SU-DHL-6 (cell line): ENCODE results near the gene MPC1L.
"Not testable (repeated sequence)": the region's sequence is repeated elsewhere in the genome, so short reads cannot be mapped to it uniquely, and the experiment has no call there.

Source experiments
- H2AFZ ChIP-seq: fragments of 200-600 bp; sonication (generic); 2 replicates; pipeline ENCODE4 v1.6.1; 2014; ENCODE audit warnings: low read depth, mild to moderate bottlenecking, moderate library complexity, mixed read lengths, antibody characterized with exemption, low read length; ENCODE audit not compliant: severe bottlenecking
- H3F3A ChIP-seq: fragments of 200-600 bp; shearing (Covaris generic); 2 replicates; pipeline ENCODE4 v1.6.0; 2016; ENCODE audit warnings: antibody characterized with exemption, mild to moderate bottlenecking; ENCODE audit not compliant: insufficient read depth
- H3K27ac ChIP-seq: fragments of 200-600 bp; sonication (generic); 2 replicates; pipeline ENCODE4 v1.5.1; 2016; ENCODE audit warnings: low read depth, mild to moderate bottlenecking, low read length, moderate library complexity, mixed read lengths
- H3K27me3 ChIP-seq: fragments of 200-600 bp; sonication (generic), shearing (Covaris generic); 2 replicates; pipeline ENCODE4 v1.6.0; 2014; ENCODE audit warnings: mild to moderate bottlenecking, low read length
- H3K36me3 ChIP-seq: fragments of 200-600 bp; sonication (generic); 2 replicates; pipeline ENCODE4 v1.6.1; 2014; ENCODE audit warnings: mild to moderate bottlenecking, low read length, mixed read lengths
- H3K4me2 ChIP-seq: fragments of 300-600, 200-600 bp; shearing (Covaris generic), sonication (generic); 2 replicates; pipeline ENCODE4 v1.6.0; 2014; ENCODE audit warnings: low read length, low read depth, mild to moderate bottlenecking; ENCODE audit not compliant: poor library complexity, severe bottlenecking
- H3K4me3 ChIP-seq: fragments of 200-600 bp; sonication (generic); 2 replicates; pipeline ENCODE4 v1.5.1; 2014; ENCODE audit warnings: antibody characterized with exemption, low read length, mild to moderate bottlenecking, mixed read lengths; ENCODE audit not compliant: insufficient read depth, poor library complexity, severe bottlenecking
- H3K79me2 ChIP-seq: fragments of 200-600 bp; sonication (generic); 2 replicates; pipeline ENCODE4 v1.6.1; 2014; ENCODE audit warnings: mild to moderate bottlenecking, low read length, moderate library complexity; ENCODE audit not compliant: insufficient read depth
- H3K9ac ChIP-seq: fragments of 200-600 bp; sonication (generic); 2 replicates; pipeline ENCODE4 v1.7.0; 2014; ENCODE audit warnings: mild to moderate bottlenecking, low read length
- H3K9me2 ChIP-seq: fragments of 200-600 bp; sonication (generic); replicated peaks from 2 replicates; pipeline ENCODE4 v1.6.1; 2014; ENCODE audit warnings: low read length; ENCODE audit not compliant: insufficient read depth
- H3K9me3 ChIP-seq: fragments of 200-600 bp; sonication (generic); 2 replicates; pipeline ENCODE4 v1.6.1; 2014; ENCODE audit warnings: low read length, mixed read lengths; ENCODE audit not compliant: insufficient read depth
- H4K20me1 ChIP-seq: fragments of 200-600 bp; sonication (generic); 2 replicates; pipeline ENCODE4 v1.6.1; 2014; ENCODE audit warnings: low read depth, mild to moderate bottlenecking, antibody characterized with exemption, low read length, moderate library complexity, mixed read lengths
- EZH2phosphoT487 ChIP-seq: fragments of 200-600 bp; sonication (generic), shearing (Covaris generic); conservative IDR thresholded peaks from 2 replicates; pipeline ENCODE4 v1.6.1; 2018; ENCODE audit warnings: mild to moderate bottlenecking, antibody characterized with exemption, low read length, moderate library complexity, mixed read lengths
- TF ChIP-seq, protein P1 (sequence below): fragments of 200-600 bp; sonication (generic); IDR thresholded peaks from one replicate; pipeline ENCODE4 v1.5.1; 2017; ENCODE audit warnings: antibody characterized with exemption, mild to moderate bottlenecking, low read length, moderate library complexity; ENCODE audit not compliant: insufficient read depth, poor library complexity, severe bottlenecking

MPC1L gene

DNA sequence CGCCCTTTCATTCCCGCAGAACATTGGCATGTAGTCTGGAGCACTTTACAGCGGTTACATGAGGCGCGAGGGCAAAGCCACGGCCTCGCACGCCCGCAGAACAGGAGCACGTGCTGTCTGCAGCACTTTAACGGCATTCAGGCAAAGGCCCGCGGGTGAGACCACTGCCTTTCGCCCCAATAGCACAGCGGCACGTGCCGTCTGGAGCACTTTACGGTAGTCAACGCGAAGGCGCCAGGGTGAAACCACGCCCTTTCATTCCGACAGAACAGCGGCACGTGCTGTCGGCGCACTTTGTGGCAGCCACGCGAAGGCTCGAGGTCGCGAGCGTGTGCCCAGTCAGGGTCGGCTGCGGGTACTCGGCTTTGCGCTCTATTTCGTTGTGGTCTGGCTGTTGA lies at the start of gene MPC1L:
TSS of gene MPC1L (plus strand) at position 290 of the 398 bp plus-strand sequence. CDS start 138 bp downstream, outside the sequence.
- Histone ChIP-seq H3K9ac (no peak within 1 kb of the TSS), H3F3A (no peaks in the 10 kb centered on the region), H4K20me1 (no peaks in the 10 kb centered on the region), H3K79me2 (no peaks in the 10 kb centered on the region), H2AFZ (no peak within 1 kb of the TSS), H3K36me3 (no peaks in the 10 kb centered on the region), H3K4me3 (no peak within 1 kb of the TSS), H3K4me2 (no peak within 1 kb of the TSS), H3K27me3 (no peaks in the 10 kb centered on the region), H3K9me3 (no peaks in the 10 kb centered on the region), H3K9me2 (no peaks in the 10 kb centered on the region), H3K27ac (no peak within 1 kb of the TSS)
- TF ChIP-seq, protein P1, sequence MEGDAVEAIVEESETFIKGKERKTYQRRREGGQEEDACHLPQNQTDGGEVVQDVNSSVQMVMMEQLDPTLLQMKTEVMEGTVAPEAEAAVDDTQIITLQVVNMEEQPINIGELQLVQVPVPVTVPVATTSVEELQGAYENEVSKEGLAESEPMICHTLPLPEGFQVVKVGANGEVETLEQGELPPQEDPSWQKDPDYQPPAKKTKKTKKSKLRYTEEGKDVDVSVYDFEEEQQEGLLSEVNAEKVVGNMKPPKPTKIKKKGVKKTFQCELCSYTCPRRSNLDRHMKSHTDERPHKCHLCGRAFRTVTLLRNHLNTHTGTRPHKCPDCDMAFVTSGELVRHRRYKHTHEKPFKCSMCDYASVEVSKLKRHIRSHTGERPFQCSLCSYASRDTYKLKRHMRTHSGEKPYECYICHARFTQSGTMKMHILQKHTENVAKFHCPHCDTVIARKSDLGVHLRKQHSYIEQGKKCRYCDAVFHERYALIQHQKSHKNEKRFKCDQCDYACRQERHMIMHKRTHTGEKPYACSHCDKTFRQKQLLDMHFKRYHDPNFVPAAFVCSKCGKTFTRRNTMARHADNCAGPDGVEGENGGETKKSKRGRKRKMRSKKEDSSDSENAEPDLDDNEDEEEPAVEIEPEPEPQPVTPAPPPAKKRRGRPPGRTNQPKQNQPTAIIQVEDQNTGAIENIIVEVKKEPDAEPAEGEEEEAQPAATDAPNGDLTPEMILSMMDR: no peak
- no peak for TF ChIP-seq EZH2phosphoT487

DNA sequence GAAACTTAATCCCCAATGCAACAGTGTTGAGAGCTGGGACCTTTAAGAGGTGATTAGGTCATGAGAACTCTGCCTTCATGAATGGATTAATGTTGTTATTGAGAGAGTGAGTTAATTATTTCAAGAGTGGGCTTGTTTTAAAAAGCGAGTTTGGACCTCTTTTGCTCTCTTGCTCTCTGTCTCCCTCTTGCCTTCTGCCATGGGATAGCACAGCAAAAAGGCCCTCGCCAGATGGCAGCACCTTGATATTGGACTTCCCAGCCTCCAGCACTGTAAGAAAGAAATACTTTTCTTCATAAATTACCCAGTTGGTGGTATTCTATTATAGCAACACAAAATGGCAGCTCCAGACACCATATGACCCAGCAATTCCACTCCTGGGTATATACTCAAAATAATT lies 49.5 kb upstream of the MPC1L start:
- no peak overlapping the region for H2AFZ ChIP-seq

DNA sequence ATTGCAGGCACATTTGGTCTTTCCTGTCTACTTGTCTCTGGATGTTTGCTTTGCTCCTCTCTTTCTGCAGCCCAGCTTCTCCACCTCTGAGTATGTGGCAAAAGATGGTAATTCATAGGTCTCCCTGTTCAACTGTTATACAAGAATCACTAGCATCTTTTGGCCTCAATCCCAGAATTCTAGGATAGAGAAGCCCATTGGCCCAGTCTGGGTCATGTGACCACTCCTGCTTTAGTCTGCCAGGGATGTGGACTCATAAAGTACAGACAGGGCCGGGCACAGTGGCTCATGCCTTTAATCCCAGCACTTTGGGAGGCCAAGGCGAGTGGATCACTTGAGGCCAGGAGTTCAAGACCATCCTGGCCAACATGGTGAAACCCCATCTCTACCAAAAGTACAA lies 47.8 kb upstream of the MPC1L start:
- not testable (repeated sequence) for H3K27me3 ChIP-seq, H3K9me3 ChIP-seq, H3K9me2 ChIP-seq, H2AFZ ChIP-seq, H3K9ac ChIP-seq, H3K79me2 ChIP-seq, H3K36me3 ChIP-seq, H3K4me2 ChIP-seq, H4K20me1 ChIP-seq, H3K4me3 ChIP-seq, H3K27ac ChIP-seq, H3F3A ChIP-seq

More for the DNA sequence above, 49.5 kb upstream of the MPC1L start:
- H3F3A ChIP-seq: no peaks in the 10 kb centered on the region
- H3K9me3 ChIP-seq: no peaks in the 10 kb centered on the region
- no peak overlapping the region for H3K4me3 ChIP-seq
- no peaks in the 10 kb centered on the region for H3K79me2 ChIP-seq
- no peak overlapping the region for H3K4me2 ChIP-seq
- no peak overlapping the region for H3K27ac ChIP-seq
- TF ChIP-seq, protein P1: no peak
- TF ChIP-seq EZH2phosphoT487: no peak
- no peak overlapping the region for H3K9ac ChIP-seq
- no peaks in the 10 kb centered on the region for H3K36me3 ChIP-seq
- H3K9me2 ChIP-seq: no peaks in the 10 kb centered on the region
- H4K20me1 ChIP-seq: no peaks in the 10 kb centered on the region
- H3K27me3 ChIP-seq: no peaks in the 10 kb centered on the region

DNA sequence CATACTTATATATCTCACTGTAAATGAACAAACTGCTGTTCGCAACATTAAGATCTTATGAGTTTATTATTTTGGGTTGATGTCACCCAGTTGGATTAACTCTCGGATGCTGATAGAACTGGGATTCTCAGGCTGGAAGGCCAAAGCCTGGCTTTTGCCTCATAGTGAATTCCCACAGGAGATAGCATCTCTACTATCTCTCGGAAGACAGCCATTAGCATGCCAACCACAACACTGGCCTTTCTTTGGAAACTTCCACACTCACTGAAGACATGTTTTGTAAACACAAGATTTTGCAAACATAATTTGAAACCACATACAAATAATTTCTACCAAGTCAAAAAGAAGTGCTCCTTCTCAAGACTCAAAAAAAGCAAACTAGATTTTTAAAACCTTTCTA lies 46.9 kb upstream of the MPC1L start:
- no peak overlapping the region for H2AFZ ChIP-seq
- H3K9me2 ChIP-seq: no peaks in the 10 kb centered on the region
- no peak overlapping the region for H3K27ac ChIP-seq
- H3K79me2 ChIP-seq: peaks cover 2% of the 10 kb centered on the region; the same call in 1 of the 2 replicates
- no peak overlapping the region for H3K4me3 ChIP-seq
- no peak for TF ChIP-seq EZH2phosphoT487
- TF ChIP-seq, protein P1: no peak
- H3K27me3 ChIP-seq: no peaks in the 10 kb centered on the region
- no peak overlapping the region for H3K4me2 ChIP-seq
- no peaks in the 10 kb centered on the region for H3K9me3 ChIP-seq
- H4K20me1 ChIP-seq: no peaks in the 10 kb centered on the region
- H3K36me3 ChIP-seq: no peaks in the 10 kb centered on the region
- no peak overlapping the region for H3K9ac ChIP-seq
- no peaks in the 10 kb centered on the region for H3F3A ChIP-seq
